AML-193 (cell line): ENCODE measurements around the gene CAAP1.
A peak's percentile ranks its signal among the peaks of the same experiment; 100 is the strongest.
"Not testable (repeated sequence)": the region's sequence is repeated elsewhere in the genome, so short reads cannot be mapped to it uniquely, and the experiment has no call there.

ENCODE experiments used
- DNase-seq, 2 experiments: peaks; one replicate each; lab custom pipeline; 2025; lab: John Stamatoyannopoulos, UW

CAAP1 gene

GRCh38 chr9:26892251-26893029 is at the start of gene CAAP1:
Gene CAAP1, minus strand, starts transcription at chr9:26892802. Its CDS starts 87 bp downstream, at chr9:26892715.
- peak; percentile 72 to 85 for DNase-seq

- DNase-seq: no peak
Measured at GRCh38 chr9:26940779-26941178, 48.2 kb upstream of the CAAP1 start.

GRCh38 chr9:26939955-26940711 is 47.5 kb upstream of the CAAP1 start:
- DNase-seq: no peak

GRCh38 chr9:26937816-26938371 is 45.3 kb upstream of the CAAP1 start:
- no peak for DNase-seq

GRCh38 chr9:26935847-26936246 is 43.2 kb upstream of the CAAP1 start:
- no peak for DNase-seq

GRCh38 chr9:26928902-26929495 is 36.4 kb upstream of the CAAP1 start:
- no peak for DNase-seq

GRCh38 chr9:26925609-26926008 is 33.0 kb upstream of the CAAP1 start:
- no peak for DNase-seq

- no peak for DNase-seq
Measured at GRCh38 chr9:26919698-26920097, 27.1 kb upstream of the CAAP1 start.

- no peak for DNase-seq
Measured at GRCh38 chr9:26913138-26913668, 20.6 kb upstream of the CAAP1 start.

- DNase-seq: no peak
Measured at GRCh38 chr9:26904671-26905070, 12.1 kb upstream of the CAAP1 start.

GRCh38 chr9:26904070-26904469 is 11.5 kb upstream of the CAAP1 start:
- DNase-seq: no peak

- no peak for DNase-seq
Measured at GRCh38 chr9:26893030-26893676, 551 bp upstream of the CAAP1 start.

- DNase-seq: no peak
Measured at GRCh38 chr9:26891726-26892125, 876 bp downstream of the CAAP1 start.

- no peak for DNase-seq
Measured at GRCh38 chr9:26888271-26888670, 4.3 kb downstream of the CAAP1 start.

GRCh38 chr9:26882154-26882553 is 10.4 kb downstream of the CAAP1 start:
- no peak for DNase-seq

- no peak for DNase-seq
Measured at GRCh38 chr9:26880262-26880661, 12.3 kb downstream of the CAAP1 start.

GRCh38 chr9:26875155-26875554 is 17.4 kb downstream of the CAAP1 start:
- not testable (repeated sequence) for DNase-seq

- no peak for DNase-seq
Measured at GRCh38 chr9:26870292-26870691, 22.3 kb downstream of the CAAP1 start.

- peak; percentile 4 to 14 for DNase-seq
Measured at GRCh38 chr9:26863074-26863473, 29.5 kb downstream of the CAAP1 start.

- peak; percentile 69 to 80 for DNase-seq
Measured at GRCh38 chr9:26856413-26857032, 36.1 kb downstream of the CAAP1 start.

GRCh38 chr9:26850995-26851394 is 41.6 kb downstream of the CAAP1 start:
- no peak for DNase-seq
